H54 (cell line): Measurements from ENCODE around the gene MAB21L4.

ENCODE experiments used
- DNase-seq: peaks from one replicate; pipeline ENCODE4 v3.0.0; 2011; ENCODE audit warnings: low spot score, mixed read lengths; ENCODE audit not compliant: insufficient read length
- FAIRE-seq: peaks from 3 replicates; lab custom pipeline; 2011; peaks lifted over from hg19 to GRCh38; lab: Jason Lieb, UNC
- POLR2A ChIP-seq: IDR thresholded peaks from 2 replicates; pipeline ENCODE4 v1.6.1; 2011; ENCODE audit warnings: low read depth, mild to moderate bottlenecking, low read length

The MAB21L4 gene

GRCh38 chr2:240900141-240900860, 4.3 kb upstream of the MAB21L4 start:
- no peak for TF ChIP-seq POLR2A

GRCh38 chr2:240899468-240899865, 3.5 kb upstream of the MAB21L4 start:
- DNase-seq (no peak), FAIRE-seq (no peak)
- no peak for TF ChIP-seq POLR2A

More at GRCh38 chr2:240900141-240900860, 4.3 kb upstream of the MAB21L4 start:
- FAIRE-seq: no peak
- DNase-seq: no peak

DNA sequence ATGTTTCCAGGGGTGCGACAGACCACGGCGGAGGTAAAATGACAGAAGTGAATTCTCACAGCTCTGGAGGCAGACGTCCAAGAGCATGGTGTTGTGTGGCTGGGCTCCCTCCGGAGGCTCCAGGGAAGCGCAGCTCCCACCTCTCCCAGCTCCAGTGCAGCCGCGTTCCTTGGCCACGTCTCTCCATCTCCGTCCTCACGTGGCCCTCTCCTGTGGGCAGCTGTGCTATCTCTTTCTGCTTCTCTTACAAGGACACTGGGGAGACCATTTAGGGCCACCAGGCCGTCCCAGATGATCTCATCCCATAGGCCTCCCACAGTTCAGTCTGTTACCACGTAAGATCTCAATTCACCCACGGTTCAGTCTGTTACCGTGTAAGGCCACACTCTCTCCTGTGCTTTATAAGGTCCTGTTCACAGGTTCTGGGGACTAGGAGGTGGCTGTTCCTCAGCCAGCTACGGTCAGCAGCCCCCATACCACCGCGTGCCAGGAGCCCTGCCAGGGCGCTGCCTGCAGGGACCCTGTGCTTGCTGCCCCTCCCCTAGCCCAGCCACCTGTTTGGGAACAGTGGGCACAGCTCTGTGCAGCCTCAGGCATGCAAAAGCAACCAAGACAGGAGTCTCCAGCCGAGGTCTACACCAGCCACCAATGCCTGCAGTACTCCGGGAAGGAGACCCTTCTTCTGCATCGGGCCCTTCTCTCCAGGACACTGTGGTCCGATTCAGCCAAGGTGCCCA, 2.9 kb upstream of the MAB21L4 start:
- no peak for DNase-seq
- no peak for FAIRE-seq
- TF ChIP-seq POLR2A: no peak

- no peak for TF ChIP-seq POLR2A
- DNase-seq: no peak
- no peak for FAIRE-seq
Measured at GRCh38 chr2:240898108-240898730, 2.3 kb upstream of the MAB21L4 start.

- FAIRE-seq: no peak
- DNase-seq: no peak
- TF ChIP-seq POLR2A: no peak
Measured at GRCh38 chr2:240896871-240897692, 1.1 kb upstream of the MAB21L4 start.

DNA sequence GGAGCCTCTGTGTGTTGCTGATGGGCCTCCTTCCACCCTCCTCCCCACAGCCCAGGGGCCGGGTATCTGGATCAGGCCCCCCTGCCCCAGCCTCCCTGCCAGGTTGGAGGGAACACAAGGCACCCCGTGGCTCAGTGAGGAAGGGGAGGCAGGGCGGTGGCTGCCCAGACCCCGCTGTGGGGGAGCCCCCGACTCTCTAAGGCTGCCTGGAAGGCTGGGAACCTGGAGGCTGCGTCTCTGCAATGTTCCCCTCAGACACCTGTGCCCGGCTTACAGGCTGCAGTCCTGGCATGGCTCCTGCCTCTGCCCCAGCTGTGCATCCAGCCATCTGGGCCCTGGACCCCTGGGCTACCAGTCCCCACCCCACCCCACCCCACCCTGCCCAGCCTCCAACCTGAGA, 438 bp upstream of the MAB21L4 start:
- no peak for TF ChIP-seq POLR2A
- no peak for FAIRE-seq
- DNase-seq: no peak

DNA sequence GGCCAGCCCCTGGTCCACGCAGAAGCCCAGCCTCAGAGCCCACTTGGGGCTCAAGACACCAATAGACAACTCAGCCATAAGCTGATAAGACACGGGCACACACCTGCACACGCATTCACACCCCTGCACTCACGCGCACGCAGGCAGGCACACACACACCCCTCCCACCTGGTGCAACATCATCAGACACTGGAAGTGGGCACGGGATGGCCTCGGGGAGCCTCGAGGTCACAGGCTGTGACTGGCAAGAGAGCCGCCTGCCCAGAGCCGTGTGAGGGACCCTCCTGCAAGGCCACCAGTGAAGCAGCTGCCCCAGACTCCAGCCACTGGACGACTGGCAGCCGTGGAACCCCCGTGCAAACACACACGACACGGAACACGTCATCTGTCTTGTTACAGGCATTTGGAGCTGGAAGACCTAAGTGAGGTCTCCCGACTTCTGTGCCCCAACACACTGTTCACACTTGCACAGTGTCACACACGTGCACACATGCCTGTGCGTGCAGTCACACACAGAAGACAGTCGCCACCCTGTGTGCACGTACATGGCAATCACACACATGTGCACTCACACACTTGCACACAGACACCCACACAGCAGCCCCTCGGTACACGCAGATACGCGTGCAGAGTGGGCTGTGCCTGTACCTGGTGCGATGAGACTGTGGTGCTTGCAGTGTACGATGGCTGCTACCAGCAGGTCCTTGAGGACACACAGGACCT, 959 bp downstream of the MAB21L4 start:
- no peak for TF ChIP-seq POLR2A
- DNase-seq (no peak), FAIRE-seq (no peak)

DNA sequence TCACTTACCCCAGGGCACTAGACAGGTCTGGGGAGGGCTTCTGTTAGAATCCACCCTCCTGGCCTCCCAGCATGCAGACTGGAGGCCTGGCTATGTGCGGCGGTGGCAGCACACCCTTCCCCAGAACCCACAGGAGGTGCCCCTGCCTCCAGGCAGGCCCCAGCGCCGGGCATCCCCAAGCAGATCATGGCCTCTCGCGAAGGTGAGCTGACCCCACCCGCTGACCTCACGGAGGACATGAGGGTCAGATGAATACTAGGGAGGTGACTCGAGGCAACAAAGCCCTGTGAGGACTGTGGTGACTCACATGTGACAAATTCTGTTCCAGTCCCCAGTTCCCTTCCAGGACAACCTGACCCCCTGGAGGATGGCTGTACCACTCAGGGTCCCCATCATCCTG, 1.9 kb downstream of the MAB21L4 start:
- FAIRE-seq (no peak), DNase-seq (no peak)
- no peak for TF ChIP-seq POLR2A

DNA sequence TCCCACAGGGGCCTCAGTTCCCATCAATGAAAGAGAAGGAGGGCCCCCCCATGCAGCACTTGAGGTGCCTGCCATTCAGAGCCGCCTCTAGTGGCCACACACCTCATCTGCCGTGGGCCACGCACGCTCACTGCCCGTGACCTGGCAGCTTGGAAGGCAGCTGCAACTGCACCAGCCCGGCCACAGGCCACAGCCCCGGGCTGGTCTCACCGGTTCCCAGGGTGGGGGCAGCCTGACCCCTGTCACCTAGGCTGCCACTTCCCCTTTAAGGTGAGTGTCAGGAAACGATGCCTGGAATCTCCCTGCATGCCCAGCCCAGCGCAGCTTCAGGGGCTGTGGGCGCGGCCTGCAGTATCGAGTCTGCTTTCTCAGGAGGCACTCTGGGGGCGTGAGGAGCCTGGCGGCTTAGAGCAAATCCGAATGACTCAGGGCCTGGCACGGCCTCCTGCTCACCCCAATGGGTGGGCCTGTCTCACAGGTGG, 2.6 kb downstream of the MAB21L4 start:
- TF ChIP-seq POLR2A: no peak
- DNase-seq (peak; percentile 45), FAIRE-seq (no peak)

DNA sequence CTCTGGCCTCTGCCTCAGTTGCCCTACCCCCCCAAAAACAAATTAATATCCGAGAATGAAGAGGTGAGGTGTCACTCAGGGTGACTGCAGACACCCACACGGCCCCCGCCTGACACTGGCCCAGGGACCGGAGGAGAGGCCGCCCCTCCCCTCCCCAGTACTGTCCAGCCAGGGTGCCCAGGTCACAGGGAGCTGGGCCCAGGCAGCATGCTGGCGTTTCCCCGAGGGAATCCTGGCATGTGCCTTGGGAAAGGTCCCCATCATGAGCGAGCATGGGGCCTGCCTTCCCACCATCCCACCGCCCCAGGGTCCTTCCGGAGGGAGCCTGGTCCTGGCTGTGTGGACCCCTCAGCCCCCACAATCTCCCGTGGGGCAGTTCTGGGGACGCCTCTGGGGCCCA, 3.0 kb downstream of the MAB21L4 start:
- no peak for TF ChIP-seq POLR2A
- DNase-seq (no peak), FAIRE-seq (no peak)

DNA sequence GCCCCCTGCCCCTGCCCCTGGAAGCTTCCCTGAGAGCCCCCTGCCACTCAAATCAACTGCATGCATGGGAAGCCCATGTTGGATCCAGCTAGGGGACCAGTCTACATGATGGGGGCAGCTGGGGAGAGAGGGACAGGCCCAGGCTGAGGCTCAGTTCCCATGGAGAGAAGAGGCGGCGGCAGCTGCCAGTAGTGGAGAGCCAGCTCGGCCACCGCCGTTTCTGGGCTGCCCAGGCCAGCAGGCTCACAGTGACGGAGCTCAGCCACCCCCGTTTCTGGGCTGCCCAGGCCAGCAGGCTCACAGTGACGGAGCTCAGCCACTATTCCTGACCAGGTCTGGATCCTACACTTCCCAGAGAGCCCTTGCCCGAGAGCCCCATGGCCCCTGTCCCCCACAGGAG, 3.6 kb downstream of the MAB21L4 start:
- DNase-seq: no peak
- TF ChIP-seq POLR2A: no peak
- no peak for FAIRE-seq

DNA sequence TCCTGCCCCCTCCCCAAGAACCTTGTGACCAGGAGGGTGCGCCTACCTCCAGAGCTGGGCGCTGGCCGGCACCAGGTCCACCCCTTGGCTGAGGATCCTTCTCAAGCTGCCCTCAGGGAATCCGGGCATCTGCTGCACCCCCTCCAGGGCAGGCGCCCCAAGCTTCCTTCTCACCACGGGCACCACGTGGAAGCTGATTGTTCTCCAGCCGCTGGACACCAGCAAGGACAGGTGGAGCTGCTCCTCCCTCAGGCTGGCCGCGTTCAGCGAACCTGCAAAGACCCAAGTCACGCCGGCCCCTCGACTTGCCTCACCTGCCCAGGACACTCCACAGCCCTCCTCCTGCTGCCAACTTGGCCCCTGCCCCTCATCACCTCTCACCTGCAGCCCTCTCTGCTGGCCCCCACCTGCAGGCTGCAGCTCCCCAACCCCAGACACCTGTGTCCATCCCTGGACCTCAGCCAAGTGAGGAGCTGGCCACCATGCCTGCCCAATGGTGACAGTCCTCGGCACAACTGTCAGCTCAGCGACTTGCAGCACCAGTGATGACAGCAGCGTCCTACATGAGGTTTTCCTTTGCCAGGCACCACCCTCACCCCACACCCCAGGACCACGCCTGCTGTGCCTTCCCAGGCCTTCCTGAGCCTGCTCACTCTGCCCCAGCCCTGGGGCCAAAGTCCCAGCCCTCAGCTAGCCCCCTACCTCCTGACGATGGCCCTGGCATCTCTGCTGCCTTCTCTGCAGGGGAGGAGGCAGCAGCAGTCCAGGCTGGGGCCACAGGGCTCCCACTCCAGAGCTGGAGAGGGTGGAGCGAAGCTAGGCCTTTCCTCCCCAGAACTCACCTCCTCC, 4.2 kb downstream of the MAB21L4 start:
- FAIRE-seq (no peak), DNase-seq (no peak)
- TF ChIP-seq POLR2A: no peak
